Neural cell (in vitro differentiated cells): ENCODE data around the gene FOLH1. TPM values are rescaled to one million over a fixed set of nuclear protein-coding genes. Genes with fewer than 3 reads are reported as not detected.
"Not testable (repeated sequence)": the region's sequence is repeated elsewhere in the genome, so short reads cannot be mapped to it uniquely, and the experiment has no call there.

Experiments
- H2AFZ ChIP-seq: fragments of 200-600, 300-800 bp; sonication (generic), shearing (Covaris generic); 2 replicates; pipeline ENCODE4 v1.6.0; 2014; ENCODE audit warnings: low read depth, mild to moderate bottlenecking, antibody characterized with exemption, low read length, moderate library complexity
- H3F3A ChIP-seq: fragments of 200-600 bp; shearing (Covaris generic); 2 replicates; pipeline ENCODE4 v1.6.1; 2016; ENCODE audit warnings: mild to moderate bottlenecking, moderate library complexity, mixed read lengths, antibody characterized with exemption, low read length; ENCODE audit not compliant: insufficient read depth, poor library complexity, severe bottlenecking
- H3K27ac ChIP-seq: fragments of 200-600, 300-800 bp; sonication (generic), shearing (Covaris generic); 2 replicates; pipeline ENCODE4 v1.5.1; 2014; ENCODE audit warnings: mild to moderate bottlenecking, low read length, moderate library complexity
- H3K27me3 ChIP-seq: fragments of 300-800, 200-600 bp; sonication (generic), shearing (Covaris generic); 2 replicates; pipeline ENCODE4 v1.6.0; 2014; ENCODE audit warnings: mild to moderate bottlenecking, low read depth, low read length, moderate library complexity; ENCODE audit not compliant: insufficient read depth
- H3K36me3 ChIP-seq: fragments of 300-800, 200-600 bp; sonication (generic), shearing (Covaris generic); 2 replicates; pipeline ENCODE4 v1.5.1; 2014; ENCODE audit warnings: mild to moderate bottlenecking, antibody characterized with exemption, low read length, moderate library complexity; ENCODE audit not compliant: insufficient read depth
- H3K4me2 ChIP-seq: fragments of 300-800, 200-600 bp; sonication (generic), shearing (Covaris generic); 2 replicates; pipeline ENCODE4 v1.6.0; 2014; ENCODE audit warnings: mild to moderate bottlenecking, low read length
- H3K4me3 ChIP-seq: fragments of 300-800, 200-600 bp; sonication (generic), shearing (Covaris generic); 2 replicates; pipeline ENCODE4 v1.5.1; 2014; ENCODE audit warnings: mild to moderate bottlenecking, low read length, moderate library complexity
- H3K79me2 ChIP-seq: fragments of 200-600 bp; shearing (Covaris generic); replicated peaks from 2 replicates; pipeline ENCODE4 v1.6.0; 2014; ENCODE audit warnings: mild to moderate bottlenecking, low read length, moderate library complexity; ENCODE audit not compliant: insufficient read depth
- H3K9ac ChIP-seq: fragments of 300-800, 200-600 bp; sonication (generic), shearing (Covaris generic); 2 replicates; pipeline ENCODE4 v1.6.1; 2016; ENCODE audit warnings: mild to moderate bottlenecking, low read length, mixed read lengths
- H3K9me2 ChIP-seq: fragments of 200-600 bp; shearing (Covaris generic); 2 replicates; pipeline ENCODE4 v1.6.1; 2016; ENCODE audit warnings: mild to moderate bottlenecking, low read length, mixed read lengths; ENCODE audit not compliant: insufficient read depth
- H3K9me3 ChIP-seq: fragments of 200-600, 300-800 bp; sonication (generic), shearing (Covaris generic); 2 replicates; pipeline ENCODE4 v1.6.1; 2016; ENCODE audit warnings: mild to moderate bottlenecking, mixed run types, low read length, moderate library complexity, mixed read lengths
- H4K20me1 ChIP-seq: fragments of 200-600 bp; shearing (Covaris generic); 2 replicates; pipeline ENCODE4 v1.6.1; 2016; ENCODE audit warnings: mild to moderate bottlenecking, mixed run types; ENCODE audit not compliant: insufficient read depth
- CTCF ChIP-seq: fragments of 450-650 bp; IDR thresholded peaks from 2 replicates; pipeline ENCODE4 v1.5.1; 2014; ENCODE audit warnings: antibody characterized with exemption, mild to moderate bottlenecking, moderate library complexity; ENCODE audit not compliant: poor library complexity, severe bottlenecking
- EP300 ChIP-seq: fragments of 450-650 bp; conservative IDR thresholded peaks from 2 replicates; pipeline ENCODE4 v1.6.1; 2014; ENCODE audit warnings: antibody characterized with exemption, mild to moderate bottlenecking, moderate library complexity; ENCODE audit not compliant: poor library complexity, severe bottlenecking
- EZH2 ChIP-seq: fragments of 200-600, 300-800 bp; shearing (Covaris generic), sonication (generic); IDR thresholded peaks from 2 replicates; pipeline ENCODE4 v1.6.1; 2014; ENCODE audit warnings: antibody characterized with exemption, low read length, borderline replicate concordance, mild to moderate bottlenecking; ENCODE audit not compliant: insufficient read depth, poor library complexity, severe bottlenecking
- MXI1 ChIP-seq: fragments of 450-650 bp; conservative IDR thresholded peaks from 2 replicates; pipeline ENCODE4 v1.6.1; 2014; ENCODE audit warnings: antibody characterized with exemption, mild to moderate bottlenecking; ENCODE audit not compliant: poor library complexity, severe bottlenecking
- POLR2AphosphoS5 ChIP-seq: IDR thresholded peaks from 2 replicates; pipeline ENCODE4 v1.6.1; 2012
- RAD21 ChIP-seq: fragments of 450-650 bp; conservative IDR thresholded peaks from 2 replicates; pipeline ENCODE4 v1.6.1; 2014; ENCODE audit warnings: antibody characterized with exemption, mild to moderate bottlenecking, moderate library complexity
- REST ChIP-seq: IDR thresholded peaks from 2 replicates; pipeline ENCODE4 v1.6.1; 2012; ENCODE audit warnings: borderline replicate concordance
- SMC3 ChIP-seq: fragments of 450-650 bp; conservative IDR thresholded peaks from 2 replicates; pipeline ENCODE4 v1.6.1; 2014; ENCODE audit warnings: antibody characterized with exemption, mild to moderate bottlenecking, moderate library complexity; ENCODE audit not compliant: poor library complexity
- TAF1 ChIP-seq: IDR thresholded peaks from 2 replicates; pipeline ENCODE4 v1.6.1; 2012; ENCODE audit warnings: low read depth
- polyA plus RNA-seq: library from polyadenylated mRNA; depleted of rRNA; stranded (reverse); fragments of >200 nt; gene quantifications from 2 replicates; pipeline ENCODE4 v1.2.3, GENCODE V29; 2014

FOLH1 gene
- polyA plus RNA-seq, 1 donor from 2014 or later = not detected

GRCh38 chr11:49202287-49202976, 6.0 kb downstream of the FOLH1 start:
- Histone ChIP-seq H3K79me2 (no peaks in the 10 kb centered on the region), H4K20me1 (no peaks in the 10 kb centered on the region), H3F3A (no peaks in the 10 kb centered on the region), H3K27me3 (no peaks in the 10 kb centered on the region), H3K4me2 (no peak overlapping the region), H3K4me3 (no peak overlapping the region), H2AFZ (no peak overlapping the region), H3K9me3 (no peaks in the 10 kb centered on the region), H3K36me3 (no peaks in the 10 kb centered on the region), H3K9ac (no peak overlapping the region), H3K27ac (no peak overlapping the region), H3K9me2 (no peaks in the 10 kb centered on the region)
- TF ChIP-seq CTCF (no peak), MXI1 (no peak), EZH2 (no peak), RAD21 (no peak), TAF1 (no peak), SMC3 (no peak), REST (no peak), EP300 (no peak), POLR2AphosphoS5 (no peak)

GRCh38 chr11:49196775-49197174, 11.6 kb downstream of the FOLH1 start:
- H3K4me3 ChIP-seq, H2AFZ ChIP-seq: not testable (repeated sequence)

GRCh38 chr11:49196002-49196401, 12.4 kb downstream of the FOLH1 start:
- H3K4me2 ChIP-seq, H3K9me2 ChIP-seq, H3F3A ChIP-seq, H3K4me3 ChIP-seq, H4K20me1 ChIP-seq, H3K79me2 ChIP-seq, H3K27ac ChIP-seq, H3K9me3 ChIP-seq, H3K36me3 ChIP-seq, H3K27me3 ChIP-seq, H2AFZ ChIP-seq, H3K9ac ChIP-seq: not testable (repeated sequence)

More at GRCh38 chr11:49196775-49197174, 11.6 kb downstream of the FOLH1 start:
- H3K9me3 ChIP-seq, H3K36me3 ChIP-seq, H3K79me2 ChIP-seq, H3K27me3 ChIP-seq, H4K20me1 ChIP-seq, H3K4me2 ChIP-seq, H3F3A ChIP-seq, H3K9ac ChIP-seq, H3K9me2 ChIP-seq, H3K27ac ChIP-seq: not testable (repeated sequence)

GRCh38 chr11:49190287-49190686, 18.1 kb downstream of the FOLH1 start:
- H3K4me3 ChIP-seq, H3K27ac ChIP-seq, H3K27me3 ChIP-seq, H3F3A ChIP-seq, H3K4me2 ChIP-seq, H3K9me3 ChIP-seq, H3K36me3 ChIP-seq, H2AFZ ChIP-seq, H4K20me1 ChIP-seq, H3K79me2 ChIP-seq, H3K9me2 ChIP-seq, H3K9ac ChIP-seq: not testable (repeated sequence)

GRCh38 chr11:49186225-49186624, 22.2 kb downstream of the FOLH1 start:
- not testable (repeated sequence) for H3K4me2 ChIP-seq, H3K9me2 ChIP-seq, H3K36me3 ChIP-seq, H3K9ac ChIP-seq, H3K79me2 ChIP-seq, H3F3A ChIP-seq, H4K20me1 ChIP-seq, H3K27me3 ChIP-seq, H3K27ac ChIP-seq, H3K9me3 ChIP-seq, H3K4me3 ChIP-seq, H2AFZ ChIP-seq
